B cell (primary cell): ENCODE data around the gene OR1M1.

Source experiments
- EZH2 ChIP-seq: IDR thresholded peaks from 2 replicates; pipeline ENCODE4 v1.6.1; 2012; ENCODE audit warnings: borderline replicate concordance, low read depth, mild to moderate bottlenecking, moderate library complexity, low read length; ENCODE audit not compliant: insufficient read depth, poor library complexity, severe bottlenecking
- TF ChIP-seq, protein P1 (sequence below): fragments of 200-600 bp; IDR thresholded peaks from one replicate; pipeline ENCODE4 v1.8.0; 2022; ENCODE audit warnings: antibody characterized with exemption, mild to moderate bottlenecking

DNA sequence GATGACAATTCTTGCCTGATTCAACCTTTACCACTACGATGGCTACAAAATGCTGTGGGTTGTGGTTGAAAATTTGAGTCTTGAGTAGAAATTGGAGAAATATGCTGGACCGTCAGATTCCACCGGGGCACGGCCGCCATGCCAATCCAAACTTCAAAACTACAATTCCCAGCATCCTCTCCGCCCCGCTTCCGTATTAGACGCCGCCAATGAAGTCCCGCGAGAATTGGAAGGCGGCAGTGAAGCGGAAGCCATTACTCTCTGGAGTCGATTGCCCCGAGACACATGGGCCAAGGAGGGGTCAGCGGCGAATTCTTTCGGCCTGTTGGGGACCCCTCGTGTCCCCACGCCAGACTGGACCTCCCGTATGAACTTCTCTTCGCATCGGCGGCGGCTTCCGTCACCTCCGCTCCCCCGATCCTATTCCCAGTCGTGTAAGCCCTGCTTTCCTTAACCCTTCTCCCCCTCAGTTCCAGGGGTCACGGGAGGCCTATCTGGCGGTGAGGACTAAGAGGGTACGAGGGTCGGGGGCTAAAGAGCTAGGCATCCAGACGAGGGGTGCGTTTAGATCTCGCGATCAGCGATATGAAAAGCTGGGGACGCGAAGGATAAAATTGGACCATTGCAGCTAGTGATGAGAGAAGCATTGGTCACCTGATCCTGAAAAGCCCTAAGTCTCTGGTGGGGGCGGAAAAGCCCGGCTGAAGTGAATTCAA, 53.5 kb downstream of the OR1M1 start, which contains the start of gene ZNF317:
- TF ChIP-seq, protein P1, sequence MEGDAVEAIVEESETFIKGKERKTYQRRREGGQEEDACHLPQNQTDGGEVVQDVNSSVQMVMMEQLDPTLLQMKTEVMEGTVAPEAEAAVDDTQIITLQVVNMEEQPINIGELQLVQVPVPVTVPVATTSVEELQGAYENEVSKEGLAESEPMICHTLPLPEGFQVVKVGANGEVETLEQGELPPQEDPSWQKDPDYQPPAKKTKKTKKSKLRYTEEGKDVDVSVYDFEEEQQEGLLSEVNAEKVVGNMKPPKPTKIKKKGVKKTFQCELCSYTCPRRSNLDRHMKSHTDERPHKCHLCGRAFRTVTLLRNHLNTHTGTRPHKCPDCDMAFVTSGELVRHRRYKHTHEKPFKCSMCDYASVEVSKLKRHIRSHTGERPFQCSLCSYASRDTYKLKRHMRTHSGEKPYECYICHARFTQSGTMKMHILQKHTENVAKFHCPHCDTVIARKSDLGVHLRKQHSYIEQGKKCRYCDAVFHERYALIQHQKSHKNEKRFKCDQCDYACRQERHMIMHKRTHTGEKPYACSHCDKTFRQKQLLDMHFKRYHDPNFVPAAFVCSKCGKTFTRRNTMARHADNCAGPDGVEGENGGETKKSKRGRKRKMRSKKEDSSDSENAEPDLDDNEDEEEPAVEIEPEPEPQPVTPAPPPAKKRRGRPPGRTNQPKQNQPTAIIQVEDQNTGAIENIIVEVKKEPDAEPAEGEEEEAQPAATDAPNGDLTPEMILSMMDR = no peak
- no peak for TF ChIP-seq EZH2
